Measurements from ENCODE around the gene TECTA.
"Not testable (repeated sequence)": the region's sequence is repeated elsewhere in the genome, so short reads cannot be mapped to it uniquely, and the experiment has no call there.

TECTA gene

DNA sequence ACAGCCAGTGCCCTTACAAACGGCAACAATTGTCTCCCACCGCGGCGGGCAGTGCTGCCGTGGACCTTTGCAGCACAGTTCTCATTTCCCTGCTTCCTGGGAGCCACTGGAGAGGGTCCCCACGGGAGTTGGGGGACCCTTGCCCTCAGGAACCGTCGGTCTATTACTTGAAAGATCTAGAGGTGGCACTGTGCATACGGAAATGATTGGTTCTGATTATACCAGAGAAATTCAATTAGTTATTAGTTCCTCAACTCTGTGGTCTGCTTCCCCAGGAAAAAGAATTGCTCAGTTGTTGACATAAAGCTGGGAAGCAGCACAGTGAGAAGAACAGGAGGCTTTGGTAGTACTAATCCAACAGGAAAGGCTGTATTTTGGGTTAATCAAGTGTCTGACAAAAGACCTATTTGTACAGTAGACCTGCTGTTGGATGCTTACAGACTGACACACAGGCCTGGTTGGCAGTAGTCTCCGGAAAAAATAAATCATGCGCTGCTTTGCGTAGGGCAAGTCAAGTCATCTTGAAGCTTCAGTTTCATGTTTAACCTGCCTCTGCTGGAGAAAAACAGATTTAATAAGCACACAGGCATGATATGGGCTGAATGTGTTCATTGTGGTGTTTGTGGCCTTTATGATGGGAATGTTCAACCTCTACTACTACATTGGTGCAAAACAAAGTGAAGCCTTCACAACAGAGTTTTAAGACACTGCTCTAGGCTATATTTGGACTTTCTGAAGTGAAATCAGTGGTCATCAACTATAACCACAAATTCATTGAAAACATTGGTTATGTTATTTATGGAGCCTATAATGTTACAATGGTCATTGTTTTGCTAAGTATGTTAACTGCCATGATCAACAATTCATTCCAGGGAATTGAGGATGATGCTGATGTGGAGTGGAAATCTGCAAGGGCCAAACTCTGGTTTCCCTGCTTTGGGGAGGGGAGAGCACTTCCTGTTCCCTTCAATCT lies 136.9 kb downstream of the TECTA start:
- Histone ChIP-seq H3K9me2 (replicated peaks; ENCODE audit: insufficient read depth, low read length) (no peaks in the 10 kb centered on the region), H2AFZ (ENCODE audit: low read length) (no peak overlapping the region)

DNA sequence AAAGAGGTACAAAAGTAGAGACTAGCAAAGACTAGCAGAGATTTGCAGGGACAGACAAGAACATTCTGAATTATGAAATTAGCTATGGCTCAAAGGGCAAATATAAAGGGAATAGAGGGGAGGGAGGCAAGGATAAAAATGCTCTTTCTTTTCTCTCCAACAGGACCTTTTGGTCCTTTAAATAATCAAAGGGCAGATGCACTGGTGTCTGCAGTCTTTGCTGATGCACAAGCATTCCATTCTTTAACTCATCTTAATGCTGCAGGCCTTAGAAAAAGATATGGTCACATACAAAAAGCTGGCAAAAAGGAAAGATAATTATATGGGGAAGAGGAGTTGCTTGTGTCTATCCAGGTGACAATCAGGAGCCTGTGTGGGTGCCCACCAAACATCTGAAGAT lies 137.9 kb downstream of the TECTA start:
- Histone ChIP-seq H3K36me3 (replicated peaks; ENCODE audit: insufficient read depth, low read length) (no peaks in the 10 kb centered on the region), H3K27me3 (replicated peaks; ENCODE audit: insufficient read depth, low read length) (peaks cover 61% of the 10 kb centered on the region), H3K9me2 (replicated peaks; ENCODE audit: insufficient read depth, low read length) (no peaks in the 10 kb centered on the region)

More for the DNA sequence above, 136.9 kb downstream of the TECTA start:
- H3K27ac ChIP-seq (ENCODE audit: low read length), result no peak overlapping the region
- H3K4me2 ChIP-seq (ENCODE audit: low read depth, low read length), result peak overlapping the region; percentile 91
- H3F3A ChIP-seq (ENCODE audit: insufficient read depth, low read length), result peaks cover 6% of the 10 kb centered on the region
- no peaks in the 10 kb centered on the region for H3K79me2 ChIP-seq (ENCODE audit: low read length)
- H3K9me3 ChIP-seq (replicated peaks; ENCODE audit: insufficient read depth, low read length), result no peaks in the 10 kb centered on the region
- H3K4me3 ChIP-seq (ENCODE audit: low read length), result peak overlapping the region; percentile 63
- H4K20me1 ChIP-seq (ENCODE audit: insufficient read depth, low read length), result no peaks in the 10 kb centered on the region
- peaks cover 61% of the 10 kb centered on the region for H3K27me3 ChIP-seq (replicated peaks; ENCODE audit: insufficient read depth, low read length)
- no peak for TF ChIP-seq EZH2 (optimal IDR thresholded peaks at IDR 0.05; ENCODE audit: low read depth, low read length)
- TF ChIP-seq EZH2phosphoT487 (IDR thresholded peaks at IDR 0.05; ENCODE audit: low read length), result no peak
- TF ChIP-seq, protein P1, sequence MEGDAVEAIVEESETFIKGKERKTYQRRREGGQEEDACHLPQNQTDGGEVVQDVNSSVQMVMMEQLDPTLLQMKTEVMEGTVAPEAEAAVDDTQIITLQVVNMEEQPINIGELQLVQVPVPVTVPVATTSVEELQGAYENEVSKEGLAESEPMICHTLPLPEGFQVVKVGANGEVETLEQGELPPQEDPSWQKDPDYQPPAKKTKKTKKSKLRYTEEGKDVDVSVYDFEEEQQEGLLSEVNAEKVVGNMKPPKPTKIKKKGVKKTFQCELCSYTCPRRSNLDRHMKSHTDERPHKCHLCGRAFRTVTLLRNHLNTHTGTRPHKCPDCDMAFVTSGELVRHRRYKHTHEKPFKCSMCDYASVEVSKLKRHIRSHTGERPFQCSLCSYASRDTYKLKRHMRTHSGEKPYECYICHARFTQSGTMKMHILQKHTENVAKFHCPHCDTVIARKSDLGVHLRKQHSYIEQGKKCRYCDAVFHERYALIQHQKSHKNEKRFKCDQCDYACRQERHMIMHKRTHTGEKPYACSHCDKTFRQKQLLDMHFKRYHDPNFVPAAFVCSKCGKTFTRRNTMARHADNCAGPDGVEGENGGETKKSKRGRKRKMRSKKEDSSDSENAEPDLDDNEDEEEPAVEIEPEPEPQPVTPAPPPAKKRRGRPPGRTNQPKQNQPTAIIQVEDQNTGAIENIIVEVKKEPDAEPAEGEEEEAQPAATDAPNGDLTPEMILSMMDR (IDR thresholded peaks at IDR 0.05; ENCODE audit: low read length), result no peak
- H3K4me1 ChIP-seq (ENCODE audit: low read length), result peaks cover 13% of the 10 kb centered on the region
- no peak for DNase-seq
- H3K36me3 ChIP-seq (replicated peaks; ENCODE audit: insufficient read depth, low read length), result no peaks in the 10 kb centered on the region
- H3K9ac ChIP-seq (ENCODE audit: low read length), result no peak overlapping the region

DNA sequence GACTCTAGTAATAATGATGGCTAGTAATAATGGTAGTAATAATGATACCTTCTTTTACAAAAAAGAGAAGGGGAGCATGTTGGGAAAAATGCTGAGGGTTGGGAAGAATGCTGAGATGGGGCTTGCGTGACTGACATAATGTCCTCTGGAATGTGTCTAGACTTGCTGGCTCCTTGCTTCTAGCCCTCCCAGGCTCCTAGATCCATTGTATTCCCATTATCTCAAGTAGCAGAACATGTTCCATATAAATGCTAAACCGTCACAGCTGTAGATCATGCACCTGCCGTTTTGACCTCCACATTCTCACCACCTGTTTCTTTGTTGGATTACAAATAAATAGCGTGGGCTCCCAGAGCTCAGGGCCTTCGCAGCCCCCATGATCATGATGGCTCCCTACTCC lies 139.0 kb downstream of the TECTA start:
- not testable (repeated sequence) for H4K20me1 ChIP-seq (ENCODE audit: insufficient read depth, low read length); H2AFZ ChIP-seq (ENCODE audit: low read length); H3K36me3 ChIP-seq (replicated peaks; ENCODE audit: insufficient read depth, low read length); H3K4me2 ChIP-seq (ENCODE audit: low read depth, low read length); H3K79me2 ChIP-seq (ENCODE audit: low read length); H3K9me3 ChIP-seq (replicated peaks; ENCODE audit: insufficient read depth, low read length); H3K9ac ChIP-seq (ENCODE audit: low read length); DNase-seq; H3K9me2 ChIP-seq (replicated peaks; ENCODE audit: insufficient read depth, low read length); H3F3A ChIP-seq (ENCODE audit: insufficient read depth, low read length); H3K27ac ChIP-seq (ENCODE audit: low read length); H3K4me3 ChIP-seq (ENCODE audit: low read length)
- Histone ChIP-seq H3K4me1 (ENCODE audit: low read length) (peaks cover 13% of the 10 kb centered on the region), H3K27me3 (replicated peaks; ENCODE audit: insufficient read depth, low read length) (peaks cover 55% of the 10 kb centered on the region)

More for the DNA sequence above, 137.9 kb downstream of the TECTA start:
- TF ChIP-seq, protein P1 (IDR thresholded peaks at IDR 0.05; ENCODE audit: low read length), result no peak
- no peak for TF ChIP-seq EZH2 (optimal IDR thresholded peaks at IDR 0.05; ENCODE audit: low read depth, low read length)
- no peak for TF ChIP-seq EZH2phosphoT487 (IDR thresholded peaks at IDR 0.05; ENCODE audit: low read length)
- Histone ChIP-seq H3K9me3 (replicated peaks; ENCODE audit: insufficient read depth, low read length) (no peaks in the 10 kb centered on the region), H3F3A (ENCODE audit: insufficient read depth, low read length) (peaks cover 6% of the 10 kb centered on the region), H3K79me2 (ENCODE audit: low read length) (no peaks in the 10 kb centered on the region), H3K4me3 (ENCODE audit: low read length) (no peak overlapping the region), H3K4me2 (ENCODE audit: low read depth, low read length) (no peak overlapping the region), H3K27ac (ENCODE audit: low read length) (no peak overlapping the region), H3K4me1 (ENCODE audit: low read length) (peaks cover 13% of the 10 kb centered on the region), H2AFZ (ENCODE audit: low read length) (no peak overlapping the region), H4K20me1 (ENCODE audit: insufficient read depth, low read length) (no peaks in the 10 kb centered on the region), H3K9ac (ENCODE audit: low read length) (no peak overlapping the region)
- no peak for DNase-seq

All from MM.1S (cell line).